ENCODE measurements around the gene CCNL2. TPM values are rescaled to one million over a fixed set of nuclear protein-coding genes. Genes with fewer than 3 reads are reported as not detected.
A peak's percentile ranks its signal among the peaks of the same experiment; 100 is the strongest.

The CCNL2 gene
- total and polyA plus RNA-seq, 2 of the 13 experiments (the other 11 are each of a cell fraction or from before 2014, with no cell fraction given) = 105 to 340 TPM

DNA sequence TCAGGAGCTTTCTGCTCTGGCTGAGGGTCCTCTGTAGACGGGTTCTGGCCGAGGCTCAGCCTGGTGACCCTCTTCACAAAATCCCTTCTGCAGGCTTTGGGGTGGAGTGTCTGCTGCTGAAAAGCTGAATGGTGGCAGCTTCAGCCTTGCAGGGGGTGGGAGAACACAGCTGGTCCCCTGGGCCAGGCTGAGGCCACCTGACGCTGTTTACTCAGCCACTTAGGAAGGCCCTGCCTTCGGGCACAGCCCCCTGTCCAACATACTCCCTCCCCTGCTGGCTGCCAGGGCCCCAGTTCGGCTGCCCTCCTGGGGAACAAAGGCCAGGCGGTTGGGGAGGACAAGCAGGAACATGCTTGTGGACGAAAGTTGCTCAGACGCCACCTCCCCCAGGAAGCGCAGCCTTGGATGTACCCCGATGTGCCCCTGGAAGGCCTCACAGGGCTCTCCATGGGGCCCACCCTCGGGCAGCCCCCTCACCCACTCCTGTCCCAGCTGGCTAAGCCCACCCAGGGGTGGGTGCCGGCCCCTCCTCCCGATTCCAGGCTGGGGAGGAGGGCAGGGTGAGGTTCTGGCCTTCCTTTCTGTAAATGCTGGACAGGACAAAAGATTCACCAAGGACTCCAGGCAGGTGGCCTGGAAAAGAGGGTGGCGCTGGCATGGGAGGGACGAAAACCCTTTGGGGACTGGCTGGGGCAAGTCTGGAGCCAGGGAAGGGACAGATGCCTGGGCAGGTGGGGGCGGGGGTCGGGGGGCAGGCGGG is 22.2 kb upstream of the CCNL2 start, which contains the start of gene ANKRD65 (continued):
- 0 out of 2 replicates have a peak, but pooled peaks have one; percentile 61 for TF ChIP-seq NCOA1 (CRISPR knock-in tag; IDR thresholded peaks at IDR 0.05)
- no peak for TF ChIP-seq RAD51 (IDR thresholded peaks at IDR 0.05; ENCODE audit: borderline replicate concordance)
- TF ChIP-seq ZNF331 (CRISPR knock-in tag; IDR thresholded peaks at IDR 0.05) = peak; percentile 62
- peak; percentile 4; the same call in 1 of the 2 replicates for TF ChIP-seq ETV5 (CRISPR knock-in tag; IDR thresholded peaks at IDR 0.05; ENCODE audit: borderline replicate concordance)
- TF ChIP-seq YEATS4 (CRISPR knock-in tag; IDR thresholded peaks at IDR 0.05; ENCODE audit: borderline replicate concordance) = peak; percentile 43; the same call in 1 of the 2 replicates
- TF ChIP-seq CBX5 (CRISPR knock-in tag; IDR thresholded peaks at IDR 0.05; ENCODE audit: borderline replicate concordance) = peak; percentile 44; the same call in 1 of the 2 replicates
- TF ChIP-seq CHD2 (IDR thresholded peaks at IDR 0.05; ENCODE audit: low read depth, low read length) = no peak
- no peak for TF ChIP-seq ZNF557 (CRISPR knock-in tag; IDR thresholded peaks at IDR 0.05)
- TF ChIP-seq ATF5 (CRISPR knock-in tag; IDR thresholded peaks at IDR 0.05; ENCODE audit: low read depth) = no peak
- TF ChIP-seq POGK (CRISPR knock-in tag; conservative IDR thresholded peaks at IDR 0.05) = peak; percentile 78; the same call in 1 of the 2 replicates
- TF ChIP-seq NCOA5 (CRISPR knock-in tag; IDR thresholded peaks at IDR 0.05) = no peak
- no peak for TF ChIP-seq PAX8 (CRISPR knock-in tag; IDR thresholded peaks at IDR 0.05; ENCODE audit: borderline replicate concordance)
- TF ChIP-seq, protein P1, sequence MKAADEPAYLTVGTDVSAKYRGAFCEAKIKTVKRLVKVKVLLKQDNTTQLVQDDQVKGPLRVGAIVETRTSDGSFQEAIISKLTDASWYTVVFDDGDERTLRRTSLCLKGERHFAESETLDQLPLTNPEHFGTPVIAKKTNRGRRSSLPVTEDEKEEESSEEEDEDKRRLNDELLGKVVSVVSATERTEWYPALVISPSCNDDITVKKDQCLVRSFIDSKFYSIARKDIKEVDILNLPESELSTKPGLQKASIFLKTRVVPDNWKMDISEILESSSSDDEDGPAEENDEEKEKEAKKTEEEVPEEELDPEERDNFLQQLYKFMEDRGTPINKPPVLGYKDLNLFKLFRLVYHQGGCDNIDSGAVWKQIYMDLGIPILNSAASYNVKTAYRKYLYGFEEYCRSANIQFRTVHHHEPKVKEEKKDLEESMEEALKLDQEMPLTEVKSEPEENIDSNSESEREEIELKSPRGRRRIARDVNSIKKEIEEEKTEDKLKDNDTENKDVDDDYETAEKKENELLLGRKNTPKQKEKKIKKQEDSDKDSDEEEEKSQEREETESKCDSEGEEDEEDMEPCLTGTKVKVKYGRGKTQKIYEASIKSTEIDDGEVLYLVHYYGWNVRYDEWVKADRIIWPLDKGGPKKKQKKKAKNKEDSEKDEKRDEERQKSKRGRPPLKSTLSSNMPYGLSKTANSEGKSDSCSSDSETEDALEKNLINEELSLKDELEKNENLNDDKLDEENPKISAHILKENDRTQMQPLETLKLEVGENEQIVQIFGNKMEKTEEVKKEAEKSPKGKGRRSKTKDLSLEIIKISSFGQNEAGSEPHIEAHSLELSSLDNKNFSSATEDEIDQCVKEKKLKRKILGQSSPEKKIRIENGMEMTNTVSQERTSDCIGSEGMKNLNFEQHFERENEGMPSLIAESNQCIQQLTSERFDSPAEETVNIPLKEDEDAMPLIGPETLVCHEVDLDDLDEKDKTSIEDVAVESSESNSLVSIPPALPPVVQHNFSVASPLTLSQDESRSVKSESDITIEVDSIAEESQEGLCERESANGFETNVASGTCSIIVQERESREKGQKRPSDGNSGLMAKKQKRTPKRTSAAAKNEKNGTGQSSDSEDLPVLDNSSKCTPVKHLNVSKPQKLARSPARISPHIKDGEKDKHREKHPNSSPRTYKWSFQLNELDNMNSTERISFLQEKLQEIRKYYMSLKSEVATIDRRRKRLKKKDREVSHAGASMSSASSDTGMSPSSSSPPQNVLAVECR (CRISPR knock-in tag; IDR thresholded peaks at IDR 0.05; ENCODE audit: borderline replicate concordance) = peak; percentile 82; the same call in 1 of the 2 replicates
- 0 out of 2 replicates have a peak, but pooled peaks have one; percentile 40 for TF ChIP-seq HNF4G (IDR thresholded peaks at IDR 0.05; ENCODE audit: borderline replicate concordance, low read depth, low read length)
- TF ChIP-seq HNF4G (CRISPR knock-in tag; IDR thresholded peaks at IDR 0.05; ENCODE audit: borderline replicate concordance, low read depth) = no peak
- TF ChIP-seq, protein P2, sequence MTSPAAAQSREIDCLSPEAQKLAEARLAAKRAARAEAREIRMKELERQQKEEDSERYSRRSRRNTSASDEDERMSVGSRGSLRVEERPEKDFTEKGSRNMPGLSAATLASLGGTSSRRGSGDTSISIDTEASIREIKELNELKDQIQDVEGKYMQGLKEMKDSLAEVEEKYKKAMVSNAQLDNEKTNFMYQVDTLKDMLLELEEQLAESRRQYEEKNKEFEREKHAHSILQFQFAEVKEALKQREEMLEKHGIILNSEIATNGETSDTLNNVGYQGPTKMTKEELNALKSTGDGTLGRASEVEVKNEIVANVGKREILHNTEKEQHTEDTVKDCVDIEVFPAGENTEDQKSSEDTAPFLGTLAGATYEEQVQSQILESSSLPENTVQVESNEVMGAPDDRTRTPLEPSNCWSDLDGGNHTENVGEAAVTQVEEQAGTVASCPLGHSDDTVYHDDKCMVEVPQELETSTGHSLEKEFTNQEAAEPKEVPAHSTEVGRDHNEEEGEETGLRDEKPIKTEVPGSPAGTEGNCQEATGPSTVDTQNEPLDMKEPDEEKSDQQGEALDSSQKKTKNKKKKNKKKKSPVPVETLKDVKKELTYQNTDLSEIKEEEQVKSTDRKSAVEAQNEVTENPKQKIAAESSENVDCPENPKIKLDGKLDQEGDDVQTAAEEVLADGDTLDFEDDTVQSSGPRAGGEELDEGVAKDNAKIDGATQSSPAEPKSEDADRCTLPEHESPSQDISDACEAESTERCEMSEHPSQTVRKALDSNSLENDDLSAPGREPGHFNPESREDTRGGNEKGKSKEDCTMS (CRISPR knock-in tag; conservative IDR thresholded peaks at IDR 0.05) = no peak
- TF ChIP-seq HDAC1 (CRISPR knock-in tag; IDR thresholded peaks at IDR 0.05) = peak; percentile 77
